NCI-H1105 treated with DMSO at 0.1 percent for 48 hours (cell line): ENCODE measurements around the gene CAPN7.

Source experiments
- DNase-seq: peaks from one replicate; lab custom pipeline; 2025; lab: John Stamatoyannopoulos, UW

The CAPN7 gene

DNA sequence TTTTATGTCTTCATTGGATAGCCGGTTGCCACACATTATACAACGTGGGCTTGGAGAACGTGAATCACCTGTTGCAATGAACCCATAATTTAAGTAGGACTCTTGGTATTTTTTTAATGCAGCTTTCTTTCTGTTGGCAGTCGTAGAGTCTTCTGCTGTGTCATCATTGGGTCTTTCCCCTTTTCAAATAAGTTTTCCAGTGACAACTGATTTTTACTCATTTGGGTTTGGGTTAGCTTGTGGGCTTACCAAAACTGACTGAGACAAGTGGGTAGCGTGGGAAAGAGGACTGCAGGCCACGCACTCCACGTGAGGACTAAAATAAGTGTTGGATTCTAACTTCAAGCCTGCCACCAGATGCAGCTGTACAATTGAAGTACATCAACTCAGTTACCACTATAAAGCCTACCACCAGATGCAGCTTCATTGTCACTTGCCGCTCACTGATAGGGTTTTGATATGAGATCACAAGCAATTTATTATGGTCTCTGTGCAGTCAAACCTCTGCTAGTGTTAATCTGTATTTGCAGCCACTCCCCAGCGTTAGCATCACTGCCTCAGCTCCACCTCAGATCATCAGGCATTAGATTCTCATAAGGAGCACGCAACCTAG lies 6.4 kb upstream of the CAPN7 start:
- no peak for DNase-seq

DNA sequence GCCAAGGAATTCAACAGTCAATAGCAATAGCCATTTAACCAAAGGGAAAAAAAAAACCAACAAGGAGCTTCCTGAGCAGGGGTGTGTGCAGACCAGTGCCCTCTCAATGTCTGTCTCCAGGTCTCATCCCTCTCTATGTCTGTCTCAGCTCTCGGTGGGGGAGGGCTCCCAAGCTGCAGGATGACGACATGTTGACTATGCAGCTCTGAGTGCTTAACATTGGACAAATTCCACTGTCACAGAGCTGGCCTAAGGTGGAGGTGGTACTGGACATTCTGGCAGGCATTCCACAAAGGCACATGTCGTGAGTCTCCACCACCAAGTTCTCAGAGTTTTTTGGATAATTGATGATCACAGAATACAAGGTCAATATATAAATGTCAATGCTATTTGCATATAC lies 2.0 kb upstream of the CAPN7 start:
- DNase-seq: no peak

DNA sequence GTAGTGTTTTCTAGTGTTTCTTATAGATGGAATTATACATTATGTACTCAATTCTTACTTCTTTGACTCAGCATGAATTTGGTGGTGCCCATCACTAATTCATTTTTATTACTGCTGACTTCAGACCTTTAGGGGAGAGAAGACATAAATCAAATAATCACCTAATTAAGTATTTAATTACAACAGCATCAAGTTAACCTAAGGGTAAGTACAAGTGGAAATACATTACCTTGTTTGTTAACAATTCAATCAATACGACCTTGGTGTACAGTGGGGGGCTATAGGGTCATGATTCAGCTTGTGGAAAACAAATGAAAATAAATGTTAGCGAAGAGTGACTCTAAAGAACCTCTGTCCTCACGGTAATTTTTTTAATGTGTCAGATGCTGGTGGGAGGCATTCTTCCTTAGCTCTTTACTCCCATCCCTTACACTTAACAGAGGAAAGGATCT lies 538 bp upstream of the CAPN7 start:
- DNase-seq: no peak

DNA sequence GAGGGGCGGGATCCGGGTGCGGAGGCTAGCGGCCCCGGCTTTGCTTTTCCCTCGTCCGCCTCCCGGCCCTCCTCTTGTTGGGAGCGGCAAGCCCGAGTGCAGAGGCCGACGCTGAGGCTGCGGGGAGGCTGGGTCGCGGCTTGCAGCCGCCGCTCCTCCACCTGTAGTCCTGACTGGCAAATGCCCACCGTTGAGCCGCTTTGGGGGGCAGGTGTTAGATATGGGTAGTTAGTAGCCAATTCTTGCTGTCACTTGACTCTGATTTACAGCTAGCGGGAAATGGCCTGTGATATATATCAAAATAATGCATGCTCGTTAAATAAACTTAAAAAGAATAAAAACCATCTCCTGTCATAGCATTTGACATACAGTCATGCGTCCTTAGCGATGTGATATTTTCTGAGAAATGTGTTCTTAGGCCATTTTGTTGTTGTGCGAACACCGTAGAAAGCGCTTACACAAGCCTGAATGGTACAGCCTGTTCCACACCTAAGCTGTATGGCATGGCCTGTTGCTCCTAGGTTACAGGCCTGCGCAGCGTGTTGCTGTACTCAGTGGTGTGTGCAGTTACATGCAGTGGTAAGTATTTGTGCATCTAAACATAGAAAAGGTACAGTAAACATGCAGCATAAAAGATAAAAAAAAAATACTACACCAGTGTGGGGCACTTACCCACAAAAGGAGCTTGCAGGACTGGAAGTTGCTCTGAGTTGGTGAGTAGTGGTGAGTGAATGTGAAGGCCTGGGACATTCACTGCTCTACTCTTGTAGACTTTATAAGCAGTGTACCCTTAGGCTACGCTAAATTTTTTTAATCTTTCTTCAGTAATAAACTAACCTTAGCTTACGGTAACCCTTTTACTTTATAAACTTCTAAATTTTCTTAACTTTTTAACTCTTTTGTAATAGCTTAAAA lies 873 bp downstream of the CAPN7 start:
- DNase-seq: no peak

DNA sequence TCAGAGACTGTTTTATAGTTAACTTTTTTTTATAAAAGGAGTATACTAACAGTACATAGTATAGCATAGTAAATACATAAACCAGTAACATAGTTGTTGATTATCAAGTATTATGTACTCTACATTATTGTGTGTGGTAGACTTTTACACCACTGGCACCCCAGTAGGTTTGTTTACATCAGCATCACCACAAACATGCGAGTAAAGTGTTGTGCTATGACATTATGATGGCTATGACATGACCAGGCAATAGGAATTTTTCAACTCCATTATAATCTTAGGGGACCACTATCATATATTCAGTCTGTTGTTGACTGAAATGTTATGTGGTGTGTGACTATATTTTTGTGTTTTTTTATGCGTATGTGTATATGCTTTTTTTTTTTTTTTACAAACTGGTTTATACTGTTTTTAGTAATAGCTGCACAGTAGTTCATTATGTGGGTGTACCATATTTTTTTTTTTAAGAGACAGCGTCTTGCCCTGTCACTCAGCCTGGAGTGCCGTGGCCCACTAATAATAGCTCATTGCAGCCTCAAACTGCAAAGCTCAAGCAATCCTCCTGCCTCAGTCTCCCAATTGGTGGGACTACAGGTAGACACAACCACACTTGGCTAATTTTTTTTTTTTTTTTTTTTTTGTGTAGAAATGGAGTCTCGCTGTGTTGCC lies 1.9 kb downstream of the CAPN7 start:
- no peak for DNase-seq

DNA sequence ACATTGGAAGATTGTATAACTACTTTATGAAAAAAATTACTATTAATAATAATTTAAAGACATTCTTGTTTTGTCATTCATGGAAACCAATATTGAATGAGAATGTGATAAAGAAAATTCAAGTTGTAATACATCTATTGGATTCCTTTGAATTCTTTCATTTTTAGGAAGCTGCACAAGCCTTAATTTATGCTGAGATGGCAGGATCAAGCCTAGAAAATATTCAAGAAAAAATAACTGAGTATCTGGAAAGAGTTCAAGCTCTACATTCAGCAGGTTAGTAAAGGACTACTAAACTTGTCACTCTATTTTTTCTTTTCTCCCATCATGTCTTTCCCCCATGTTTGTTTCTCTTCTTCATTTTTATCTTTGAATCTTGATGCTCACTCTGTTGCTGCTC lies 5.9 kb downstream of the CAPN7 start:
- no peak for DNase-seq

DNA sequence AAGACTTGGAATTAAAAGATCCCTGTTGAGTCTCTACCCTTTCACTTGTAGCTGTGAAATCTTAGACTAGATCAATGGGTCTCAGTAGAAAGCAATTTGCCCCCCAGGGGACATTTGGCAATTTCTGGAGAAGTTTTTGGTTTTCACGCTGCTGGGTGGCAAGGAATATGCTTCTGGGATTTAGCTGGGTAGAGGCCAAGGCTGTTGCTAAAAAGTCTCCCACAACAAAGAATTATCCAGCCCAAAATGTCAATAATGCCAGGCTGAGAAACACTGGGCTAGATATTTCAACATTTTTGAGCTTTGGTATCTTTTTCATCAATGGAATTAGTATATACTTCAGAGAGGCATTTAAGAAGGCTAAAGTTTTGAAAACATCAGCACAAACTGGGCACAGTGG lies 8.7 kb downstream of the CAPN7 start:
- DNase-seq: no peak

DNA sequence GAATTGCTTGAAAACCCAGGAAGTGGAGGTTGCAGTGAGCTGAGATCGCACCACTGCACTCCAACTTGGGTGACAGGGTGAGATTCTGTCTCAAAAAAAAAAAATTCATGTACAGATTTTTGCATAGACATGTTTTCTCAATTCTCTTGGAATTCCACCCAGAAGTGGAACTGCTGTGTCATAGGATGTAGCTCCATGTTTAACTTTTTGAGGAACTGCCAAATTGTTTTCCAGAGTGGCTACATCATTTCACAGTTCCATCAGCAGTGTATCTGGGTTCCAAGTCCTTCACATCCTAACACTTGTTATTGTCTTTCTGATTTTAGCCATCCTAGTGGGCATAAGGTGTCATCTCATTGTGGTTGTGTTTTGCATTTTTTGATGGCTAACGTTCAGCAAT lies 9.9 kb downstream of the CAPN7 start:
- no peak for DNase-seq

DNA sequence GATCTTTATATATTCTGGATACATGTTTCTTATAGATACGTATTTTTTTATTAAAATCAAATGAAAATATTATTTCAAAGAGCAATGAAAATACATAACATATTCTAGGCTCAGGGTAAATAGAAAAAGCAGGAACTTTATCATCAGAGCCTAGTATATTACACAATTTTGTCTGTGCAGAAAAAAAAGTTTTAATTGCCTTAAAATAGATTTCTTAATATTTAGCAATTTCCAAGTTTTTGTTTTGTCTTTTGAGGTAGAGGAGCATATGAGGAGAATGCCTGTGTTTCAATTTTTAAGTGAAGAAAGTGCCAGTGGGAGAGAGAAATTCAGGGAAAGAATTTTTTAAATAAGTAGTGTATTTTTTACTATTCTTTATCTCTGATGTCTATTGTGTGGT lies 10.5 kb downstream of the CAPN7 start:
- DNase-seq: no peak

DNA sequence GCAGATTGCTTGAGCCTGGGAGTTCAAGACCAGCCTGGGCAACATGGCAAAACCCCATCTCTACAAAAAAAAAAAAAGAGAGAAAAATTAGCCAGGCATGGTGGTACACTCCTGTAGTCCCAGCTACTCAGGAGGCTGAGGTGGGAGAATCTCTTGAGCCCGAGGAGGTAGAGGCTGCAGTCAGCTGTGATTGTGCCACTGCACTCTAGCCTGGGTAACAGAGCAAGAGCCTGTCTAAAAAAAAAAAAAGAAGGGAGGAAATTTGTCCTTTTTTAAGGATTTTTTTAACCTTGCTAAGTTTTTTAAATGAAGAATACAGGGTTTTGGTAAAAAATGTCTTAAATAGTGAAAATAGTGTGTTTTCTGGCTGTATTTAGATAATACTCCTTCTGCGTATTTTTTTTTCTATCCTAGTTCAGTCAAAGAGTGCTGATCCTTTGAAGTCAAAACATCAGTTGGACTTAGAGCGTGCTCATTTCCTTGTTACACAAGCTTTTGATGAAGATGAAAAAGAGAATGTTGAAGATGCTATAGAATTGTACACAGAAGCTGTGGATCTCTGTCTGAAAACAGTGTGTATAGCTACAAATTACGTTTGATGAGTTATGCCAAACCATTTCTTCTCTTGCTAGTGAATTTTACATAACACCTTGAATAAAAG lies 11.1 kb downstream of the CAPN7 start:
- no peak for DNase-seq

DNA sequence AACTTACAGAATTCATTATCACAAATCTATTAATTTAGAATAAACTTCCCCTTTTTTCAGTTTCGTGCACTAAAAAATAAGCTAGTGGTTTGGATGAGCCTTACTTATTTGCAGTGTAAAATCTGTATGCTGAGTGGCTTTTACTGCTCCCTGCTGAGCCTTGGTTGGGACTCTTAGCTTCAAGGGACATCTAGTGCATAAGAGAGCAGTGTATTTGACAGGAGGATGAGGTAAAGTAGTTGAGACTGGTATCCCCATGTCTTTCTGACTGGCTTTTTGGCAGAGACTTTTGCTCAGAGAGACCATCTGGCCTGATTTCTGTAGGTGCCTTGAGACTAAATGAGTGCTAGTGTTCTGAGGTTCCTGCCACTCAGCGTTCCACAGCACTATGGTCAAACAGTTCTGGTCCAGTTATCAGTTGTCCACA lies 11.8 kb downstream of the CAPN7 start:
- no peak for DNase-seq

DNA sequence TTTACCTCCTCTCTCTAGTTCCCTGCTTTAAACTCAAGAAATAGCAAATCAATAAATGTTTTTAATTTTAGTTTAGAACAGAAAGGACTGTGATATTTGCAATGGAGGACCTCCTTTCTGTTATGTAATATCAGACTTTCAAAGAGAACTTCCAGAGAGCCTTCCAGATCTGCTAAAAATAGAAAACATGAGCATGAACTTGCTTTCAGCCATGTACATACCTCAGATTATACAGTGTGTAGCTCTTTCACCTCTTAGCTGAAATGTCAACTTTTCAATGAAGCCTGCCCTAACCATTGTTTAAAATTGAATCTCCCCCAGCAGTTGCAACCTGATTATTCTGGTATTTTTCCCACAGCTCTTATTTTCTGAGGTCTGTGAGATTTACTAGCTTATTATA lies 12.6 kb downstream of the CAPN7 start:
- no peak for DNase-seq

DNA sequence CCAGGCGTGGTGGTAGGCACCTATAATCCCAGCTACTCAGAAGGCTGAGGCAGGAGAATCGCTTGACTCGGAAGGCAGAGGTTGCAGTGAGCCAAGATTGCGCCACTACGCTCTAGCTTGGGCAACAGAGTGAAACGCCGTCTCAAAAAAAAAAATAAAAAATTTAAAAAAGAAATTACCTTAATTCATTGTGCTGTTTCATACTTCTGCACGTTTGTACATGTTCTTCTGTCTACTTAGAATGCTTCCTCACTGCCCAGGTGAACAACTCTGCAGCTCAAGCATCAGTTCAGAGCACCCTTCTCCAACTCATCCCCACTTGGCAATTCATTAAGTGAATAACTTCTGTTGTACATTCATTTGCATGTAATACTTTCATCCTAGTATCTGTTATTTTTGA lies 14.0 kb downstream of the CAPN7 start:
- DNase-seq: no peak

DNA sequence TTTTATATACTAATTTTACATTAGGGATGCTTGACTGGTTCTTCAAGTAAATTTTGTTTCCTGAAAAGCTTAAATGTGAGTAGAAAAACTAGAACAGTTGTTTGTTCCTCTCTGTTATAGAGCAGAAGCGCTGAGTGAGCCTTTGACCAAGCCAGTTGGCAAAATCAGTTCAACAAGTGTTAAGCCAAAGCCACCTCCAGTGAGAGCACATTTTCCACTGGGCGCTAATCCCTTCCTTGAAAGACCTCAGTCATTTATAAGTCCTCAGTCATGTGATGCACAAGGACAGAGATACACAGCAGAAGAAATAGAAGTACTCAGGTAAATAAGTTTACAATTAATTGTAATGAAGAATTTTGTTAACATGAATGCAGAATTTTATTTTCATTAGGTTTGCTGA lies 14.6 kb downstream of the CAPN7 start:
- DNase-seq: no peak

DNA sequence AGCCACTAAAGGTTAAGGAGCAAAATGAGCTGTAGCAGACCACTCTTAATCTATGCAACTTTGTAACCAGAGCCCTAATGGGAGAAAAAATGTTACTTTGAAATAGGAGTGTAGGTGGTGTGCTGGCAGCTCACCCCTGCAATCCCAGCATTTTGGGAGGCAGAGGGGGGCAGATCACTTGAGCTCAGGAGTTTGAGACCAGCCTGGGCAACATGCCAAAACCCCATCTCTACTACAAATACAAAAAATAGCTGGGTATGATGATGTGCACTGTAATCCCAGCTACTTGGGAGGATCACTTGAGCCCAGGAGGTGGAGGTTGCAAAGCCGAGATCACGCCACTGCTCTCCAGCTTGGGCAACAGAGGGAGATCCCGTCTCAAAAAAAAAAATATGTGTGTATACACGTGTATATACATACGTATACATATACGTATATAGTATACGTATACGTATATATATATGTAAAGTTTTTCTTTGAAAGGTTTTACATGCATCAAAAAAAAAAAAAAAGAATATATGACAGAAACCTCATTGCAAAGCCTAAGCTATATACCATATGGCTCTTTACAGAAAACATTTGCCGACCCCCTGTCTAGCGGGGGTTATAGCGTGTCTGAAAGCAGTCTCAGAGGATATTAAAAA lies 15.7 kb downstream of the CAPN7 start:
- DNase-seq: no peak

DNA sequence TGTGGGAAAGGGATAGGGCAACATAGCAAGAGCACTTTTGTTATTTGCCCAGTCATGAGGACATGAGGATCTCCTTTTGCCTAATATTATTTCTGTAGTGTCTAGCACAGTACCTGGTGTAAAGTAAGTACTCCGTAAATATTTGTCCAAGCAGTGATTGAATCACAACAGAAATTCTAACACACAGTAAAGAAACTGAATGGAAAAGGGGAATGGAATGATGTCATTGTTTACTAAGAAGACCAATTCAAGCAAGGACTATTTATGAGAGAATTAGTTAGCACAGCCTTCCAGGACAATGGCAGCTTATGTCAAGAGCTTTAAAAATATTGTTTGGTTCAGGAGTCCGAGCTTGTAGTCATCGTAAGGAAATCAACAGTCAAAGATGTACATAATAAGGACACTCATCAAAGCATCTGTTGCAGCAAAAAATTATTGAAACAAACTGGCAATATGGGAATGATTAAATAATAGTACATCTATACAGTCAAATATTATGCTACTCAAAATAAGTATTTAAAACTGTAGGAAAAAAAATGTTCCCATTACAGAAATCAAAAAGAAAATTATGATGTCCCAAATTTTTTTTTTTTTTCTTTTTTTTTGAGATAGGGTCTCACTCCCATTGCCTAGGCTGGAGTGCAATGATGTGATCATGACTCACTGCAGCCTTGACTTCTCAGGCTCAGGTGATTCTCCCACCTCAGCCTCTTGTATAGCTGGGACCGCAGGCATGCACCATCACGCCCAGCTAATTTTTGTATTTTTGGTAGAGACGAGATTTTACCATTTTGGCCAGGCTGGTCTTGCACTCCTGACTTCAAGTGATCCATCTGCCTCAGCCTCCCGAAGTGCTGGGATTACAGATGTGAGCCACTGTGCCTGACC lies 17.9 kb downstream of the CAPN7 start:
- no peak for DNase-seq

DNA sequence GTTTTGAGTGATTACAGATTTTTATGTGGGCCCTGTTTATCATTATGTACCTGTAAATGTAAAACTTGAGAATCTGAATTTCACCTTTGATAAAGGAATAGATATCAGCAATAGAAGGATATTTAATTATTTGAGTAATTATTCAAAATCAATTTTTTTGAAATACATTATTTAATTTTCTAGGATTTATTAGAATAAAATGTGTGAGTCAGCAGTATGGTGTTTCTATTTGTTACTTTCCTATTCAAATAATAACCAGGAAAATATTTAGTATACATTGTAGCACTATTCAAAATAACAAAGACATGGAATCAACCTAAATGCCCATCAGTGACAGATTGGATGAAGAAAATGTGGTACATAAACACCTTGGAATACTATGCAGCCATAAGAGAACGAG lies 22.1 kb downstream of the CAPN7 start:
- no peak for DNase-seq

DNA sequence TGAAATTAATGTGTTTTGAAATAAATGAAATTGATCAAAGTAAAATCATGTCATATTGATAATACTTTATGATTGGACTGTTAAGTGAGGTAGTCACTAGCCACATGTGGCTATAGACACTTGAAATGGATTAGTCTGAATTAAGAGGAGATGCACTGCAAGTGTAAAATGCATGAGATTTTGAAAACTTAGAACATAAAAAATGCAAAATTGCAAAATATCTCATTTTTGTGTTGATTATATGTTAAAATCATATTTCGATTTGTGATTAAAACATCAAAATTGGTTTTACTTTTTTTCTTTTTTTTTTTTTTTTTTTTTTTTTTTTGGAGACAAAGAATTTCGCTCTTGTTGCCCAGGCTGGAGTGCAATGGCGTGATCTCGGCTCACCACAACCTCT lies 23.2 kb downstream of the CAPN7 start:
- DNase-seq: no peak

DNA sequence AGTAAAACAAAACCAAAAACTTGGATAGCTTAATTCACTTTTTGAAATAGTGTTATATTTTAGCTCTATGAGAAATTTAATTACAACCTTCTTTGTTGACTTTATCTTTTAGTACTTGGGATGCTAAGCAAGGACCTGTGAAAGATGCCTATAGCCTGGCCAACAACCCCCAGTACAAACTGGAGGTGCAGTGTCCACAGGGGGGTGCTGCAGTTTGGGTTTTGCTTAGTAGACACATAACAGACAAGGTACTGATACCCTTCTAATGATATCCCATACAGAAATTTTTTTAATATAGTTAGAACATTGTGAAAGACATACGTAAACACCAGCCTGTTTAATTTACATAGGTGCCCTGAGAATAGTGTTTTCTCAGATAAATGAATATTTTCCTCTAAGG lies 35.3 kb downstream of the CAPN7 start:
- DNase-seq: no peak

DNA sequence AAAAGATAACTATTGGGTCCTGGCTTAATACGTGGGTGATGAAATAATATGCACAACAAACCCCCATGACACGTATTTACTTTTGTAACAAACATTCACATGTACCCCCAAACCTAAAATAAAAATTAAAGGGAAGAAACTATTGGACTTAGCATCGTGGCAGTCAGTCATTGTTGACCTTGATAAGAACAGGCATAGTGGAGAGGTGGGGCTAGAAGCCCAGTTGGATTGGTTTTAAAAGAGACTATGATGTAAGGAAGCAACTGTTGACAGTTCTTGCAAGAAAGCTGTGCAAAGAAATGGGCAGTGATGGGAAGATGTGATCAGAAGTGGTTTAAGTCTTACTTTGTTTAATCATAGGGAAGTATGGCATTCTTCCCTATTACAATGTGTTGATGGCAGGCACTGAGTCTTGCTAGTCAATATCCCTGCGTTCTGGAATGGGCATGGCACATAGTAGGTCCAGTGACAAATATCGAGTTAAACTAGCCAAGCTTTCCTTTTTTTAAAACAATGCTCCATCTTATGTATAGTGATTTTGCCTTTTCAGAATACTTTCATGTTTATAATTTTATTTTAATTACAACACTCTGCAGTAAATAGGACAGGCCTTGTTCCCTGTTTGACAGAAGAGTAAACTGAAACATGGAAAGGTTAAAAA lies 37.9 kb downstream of the CAPN7 start:
- no peak for DNase-seq
